Nucleus accumbens (tissue), 56 donors: ENCODE data around the gene SPATS1.
"Not testable (repeated sequence)": the region's sequence is repeated elsewhere in the genome, so short reads cannot be mapped to it uniquely, and the experiment has no call there.

ENCODE experiments used
- DNase-seq, 56 donors: peaks; one replicate each; lab custom pipeline; 2025; lab: John Stamatoyannopoulos, UW

Gene SPATS1

GRCh38 chr6:44339763-44340625 is 2.5 kb upstream of the SPATS1 start:
- DNase-seq = no peak

GRCh38 chr6:44341095-44341890 is 1.2 kb upstream of the SPATS1 start:
- no peak for DNase-seq

- peak in 5 of 56 donors; percentile 3 to 38 (median 19) for DNase-seq
These were observed 398 bp upstream of the SPATS1 start for GRCh38 chr6:44342052-44342451.

GRCh38 chr6:44346818-44347217 is 4.4 kb downstream of the SPATS1 start:
- DNase-seq = not testable (repeated sequence)

- DNase-seq = no peak
These were observed 7.6 kb downstream of the SPATS1 start for GRCh38 chr6:44349904-44350649.

GRCh38 chr6:44350650-44350994 is 8.2 kb downstream of the SPATS1 start:
- DNase-seq = not testable (repeated sequence)

- no peak for DNase-seq
These were observed 9.8 kb downstream of the SPATS1 start for GRCh38 chr6:44352259-44352658.

- no peak for DNase-seq
These were observed 10.9 kb downstream of the SPATS1 start for GRCh38 chr6:44353336-44353735.

- no peak for DNase-seq
These were observed 13.2 kb downstream of the SPATS1 start for GRCh38 chr6:44355640-44356039.

GRCh38 chr6:44356487-44356886 is 14.0 kb downstream of the SPATS1 start:
- no peak for DNase-seq

- no peak for DNase-seq
These were observed 17.5 kb downstream of the SPATS1 start for GRCh38 chr6:44359973-44360372.

GRCh38 chr6:44361947-44362346 is 19.5 kb downstream of the SPATS1 start:
- peak in 1 of 56 donors; percentile 2 for DNase-seq

- DNase-seq = no peak
These were observed 21.0 kb downstream of the SPATS1 start for GRCh38 chr6:44363377-44363926.

- DNase-seq = no peak
These were observed 24.3 kb downstream of the SPATS1 start for GRCh38 chr6:44366781-44367180.

GRCh38 chr6:44367681-44368080 is 25.2 kb downstream of the SPATS1 start:
- no peak for DNase-seq

GRCh38 chr6:44373051-44373450 is 30.6 kb downstream of the SPATS1 start:
- no peak for DNase-seq

- no peak for DNase-seq
These were observed 31.3 kb downstream of the SPATS1 start for GRCh38 chr6:44373787-44374186.

- no peak for DNase-seq
These were observed 32.6 kb downstream of the SPATS1 start for GRCh38 chr6:44375071-44375470.

- no peak for DNase-seq
These were observed 35.0 kb downstream of the SPATS1 start for GRCh38 chr6:44377484-44377883.

GRCh38 chr6:44377971-44378370 is 35.5 kb downstream of the SPATS1 start:
- no peak for DNase-seq

GRCh38 chr6:44381739-44382138 is 39.3 kb downstream of the SPATS1 start:
- DNase-seq = peak in 6 of 56 donors; percentile 3 to 12 (median 4)
